ENCODE measurements around the gene TRIM8. TPM values are rescaled to one million over a fixed set of nuclear protein-coding genes. Genes with fewer than 3 reads are reported as not detected.
"Not testable (repeated sequence)": the region's sequence is repeated elsewhere in the genome, so short reads cannot be mapped to it uniquely, and the experiment has no call there.

Gene TRIM8
- total RNA-seq, 2 experiments from 2014 or later, result 39.5 to 39.8 TPM

- intact Hi-C loops (cut with micrococcal nuclease), result no loop called here
- POLR2A ChIA-PET, result interaction anchor here (1.4 to 1.8 kb wide), 2 partner anchors 9 to 19 kb away, joined by 5 to 8 read pairs; no protein-coding TSS in a partner anchor
- no peak overlapping the region for H3K27ac Mint-ChIP-seq
Measured at GRCh38 chr10:102665904-102666509, 21.7 kb downstream of the TRIM8 start.

GRCh38 chr10:102667411-102667810 lies 23.1 kb downstream of the TRIM8 start:
- H3K4me3 Mint-ChIP-seq; ATAC-seq; DNase-seq; H3K9me3 Mint-ChIP-seq; H3K27ac Mint-ChIP-seq; H3K36me3 Mint-ChIP-seq (ENCODE audit: low read depth); intact Hi-C loops (cut with micrococcal nuclease); H3K27me3 Mint-ChIP-seq: not testable (repeated sequence)
- POLR2A ChIA-PET, result interaction anchor here (1.2 to 2.0 kb wide), 3 partner anchors 8 to 157 kb away, joined by 3 to 5 read pairs (median 5); no protein-coding TSS in a partner anchor
- peaks cover 25% of the 10 kb centered on the region for H3K4me1 Mint-ChIP-seq (ENCODE audit: low read depth)
- CTCF ChIA-PET, result interaction anchor here (0.9 to 5.3 kb wide), 4 partner anchors 9 to 234 kb away, joined by 3 to 73 read pairs (median 10); no protein-coding TSS in a partner anchor

More at GRCh38 chr10:102665904-102666509, 21.7 kb downstream of the TRIM8 start:
- Mint-ChIP-seq H3K27me3 (no peaks in the 10 kb centered on the region), H3K36me3 (ENCODE audit: low read depth) (no peaks in the 10 kb centered on the region), H3K9me3 (no peaks in the 10 kb centered on the region), H3K4me1 (ENCODE audit: low read depth) (peaks cover 37% of the 10 kb centered on the region), H3K4me3 (no peak overlapping the region)
- ATAC-seq (no peak), DNase-seq (no peak)
- CTCF ChIA-PET, result interaction anchor here (1.0 to 1.2 kb wide), 3 partner anchors 8 to 48 kb away, joined by 3 read pairs; partner anchors contain the start of genes ARL3 and SFXN2
- no peak for TF ChIP-seq CTCF (IDR thresholded peaks at IDR 0.05)

- no peak for TF ChIP-seq CTCF (IDR thresholded peaks at IDR 0.05)
- Mint-ChIP-seq H3K27me3 (no peaks in the 10 kb centered on the region), H3K4me3 (no peak overlapping the region), H3K9me3 (no peaks in the 10 kb centered on the region), H3K4me1 (ENCODE audit: low read depth) (peaks cover 31% of the 10 kb centered on the region), H3K27ac (no peak overlapping the region), H3K36me3 (ENCODE audit: low read depth) (no peaks in the 10 kb centered on the region)
- intact Hi-C loops (cut with micrococcal nuclease), result no loop called here
- ATAC-seq, result no peak
- CTCF ChIA-PET, result interaction anchor here (1.0 to 5.3 kb wide), 8 partner anchors 10 to 249 kb away, joined by 3 to 73 read pairs (median 11); partner anchors contain the start of genes ARL3, SFXN2 and TRIM8
- DNase-seq, result no peak
- POLR2A ChIA-PET, result interaction anchor here (0.6 to 2.9 kb wide), 6 partner anchors 8 to 158 kb away, joined by 3 to 13 read pairs (median 4); no protein-coding TSS in a partner anchor
Measured at GRCh38 chr10:102668326-102669107, 24.2 kb downstream of the TRIM8 start.

GRCh38 chr10:102669206-102670064 lies 25.2 kb downstream of the TRIM8 start:
- peaks cover 40% of the 10 kb centered on the region for H3K4me1 Mint-ChIP-seq (ENCODE audit: low read depth)
- TF ChIP-seq CTCF (IDR thresholded peaks at IDR 0.05), result peak; percentile 74
- no peak overlapping the region for H3K4me3 Mint-ChIP-seq
- no peaks in the 10 kb centered on the region for H3K27me3 Mint-ChIP-seq
- no peaks in the 10 kb centered on the region for H3K9me3 Mint-ChIP-seq
- DNase-seq (no peak), ATAC-seq (peak; percentile 50)
- H3K36me3 Mint-ChIP-seq (ENCODE audit: low read depth), result no peaks in the 10 kb centered on the region
- intact Hi-C loops (cut with micrococcal nuclease), result no loop called here
- ChIA-PET CTCF (interaction anchor here (0.7 to 5.3 kb wide), 24 partner anchors 9 to 248 kb away, joined by 3 to 73 read pairs (median 4); partner anchors contain the start of genes ARL3, SFXN2, TRIM8 and WBP1L), POLR2A (interaction anchor here (0.6 to 2.9 kb wide), 12 partner anchors 8 to 147 kb away, joined by 3 to 13 read pairs (median 3); no protein-coding TSS in a partner anchor)
- no peak overlapping the region for H3K27ac Mint-ChIP-seq
